Stimulated activated CD4-positive, alpha-beta T cell treated with anti-CD3 and anti-CD28 coated beads, TNF-alpha, amount 100 ng/mL, for 1 hour (primary cell): Measurements from ENCODE around the gene ITGB7.
"Not testable (repeated sequence)": the region's sequence is repeated elsewhere in the genome, so short reads cannot be mapped to it uniquely, and the experiment has no call there.

Experiments used
- DNase-seq, 3 donors: peaks; one replicate each; pipeline ENCODE4 v3.0.0-alpha.2; 2020; ENCODE audit warnings: low read depth in 3 of 3, low spot score in 1 of 3

The ITGB7 gene

DNA sequence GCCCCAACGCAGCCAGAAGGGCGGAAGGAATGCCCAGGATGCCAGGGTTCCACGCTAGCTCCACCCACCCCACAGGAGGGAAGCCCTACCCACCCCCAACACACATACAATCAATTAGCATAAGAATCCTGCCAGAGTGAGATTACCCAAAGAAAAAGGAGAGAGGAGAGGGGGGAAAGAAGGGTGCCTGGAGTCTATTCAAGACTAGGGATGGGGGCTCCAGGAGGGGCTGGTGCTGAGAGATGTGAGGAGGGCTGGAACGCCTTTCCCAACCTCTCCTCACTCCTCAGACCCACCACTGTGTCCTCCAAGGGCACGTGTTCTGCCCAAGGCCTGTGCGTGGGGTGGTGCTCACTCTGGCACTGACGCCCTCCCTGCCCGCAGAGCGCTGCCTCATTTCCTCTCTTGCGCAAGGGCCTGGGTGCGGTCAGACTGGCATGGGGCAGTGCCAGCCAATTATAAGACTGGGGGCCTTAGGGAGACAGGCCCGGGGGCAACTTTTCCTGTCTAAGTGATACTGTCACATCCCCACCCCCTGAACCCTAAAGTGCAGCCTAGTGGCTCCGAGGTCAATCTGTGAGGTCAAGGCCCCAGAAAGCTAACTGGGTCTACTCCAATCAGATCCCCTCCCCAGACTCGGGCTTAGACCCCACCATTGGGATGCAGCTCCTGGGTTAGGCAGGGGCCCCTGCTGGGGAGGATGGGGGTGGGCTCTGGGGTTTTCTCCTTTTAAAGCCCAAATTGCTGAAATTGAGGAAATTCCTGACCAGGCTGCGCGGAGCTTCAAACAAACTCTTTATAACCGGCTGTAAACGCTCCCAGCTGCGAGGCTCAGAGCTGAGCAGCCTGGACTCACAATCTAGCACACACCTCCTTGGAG is 10.2 kb upstream of the ITGB7 start:
- DNase-seq = no peak

- no peak for DNase-seq
Observed at GRCh38 chr12:53215497-53215896, 8.4 kb upstream of the ITGB7 start.

DNA sequence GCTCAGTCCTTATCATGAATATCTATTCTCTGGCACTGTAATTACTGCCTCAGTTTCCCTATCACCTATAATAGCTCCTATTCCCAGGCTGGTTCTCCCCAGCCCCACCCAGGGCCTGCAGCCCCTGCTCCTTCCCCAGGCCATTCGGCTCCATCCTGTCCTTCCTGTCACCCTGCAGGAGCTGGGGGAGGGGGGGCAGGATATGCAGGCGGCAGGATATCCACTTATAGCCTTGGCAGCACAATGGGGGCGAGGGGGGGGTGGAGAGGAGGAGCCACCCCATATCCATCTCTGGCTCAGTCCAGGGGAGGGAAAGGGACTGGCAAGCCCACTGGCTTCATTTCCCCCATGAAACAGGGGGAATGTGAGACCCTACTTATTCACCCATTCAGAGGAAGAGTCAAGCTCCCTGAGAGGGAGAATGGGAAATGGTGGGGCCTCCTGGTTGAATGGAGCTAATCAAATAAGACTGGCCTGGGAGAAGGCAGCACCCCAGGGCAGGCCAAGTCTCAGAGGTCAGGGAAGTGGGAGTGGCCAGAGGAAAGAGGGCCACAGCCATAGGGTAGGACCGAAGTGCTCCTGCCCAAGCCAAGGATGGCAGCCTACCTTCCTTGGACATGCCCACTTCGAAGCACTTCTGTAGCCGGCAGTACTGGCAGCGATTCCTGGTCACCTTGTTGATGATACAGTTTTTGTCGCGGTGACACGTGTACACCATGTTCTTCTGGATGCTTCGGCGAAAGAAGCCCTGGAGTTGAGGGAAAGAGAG is 7.8 kb upstream of the ITGB7 start:
- DNase-seq = no peak

DNA sequence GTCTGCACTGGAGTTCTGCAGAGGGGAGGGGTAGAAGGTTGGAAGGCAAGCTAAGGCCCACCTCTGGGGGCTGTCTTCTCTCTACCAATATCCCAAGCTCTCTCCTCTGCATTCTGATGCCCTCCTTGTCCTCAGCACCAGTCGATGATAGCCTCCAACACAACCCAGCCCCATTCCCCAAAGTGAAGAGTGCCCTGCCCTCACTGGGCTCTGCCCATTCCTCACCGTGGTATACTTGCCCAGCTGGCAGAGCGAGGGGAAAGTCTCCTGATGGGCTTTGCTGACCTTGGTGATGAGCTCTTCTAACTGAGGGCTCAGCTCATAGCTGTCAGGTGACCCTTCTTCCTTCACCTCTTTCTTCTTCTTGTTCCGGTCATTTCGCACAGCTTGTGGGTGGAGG is 7.2 kb upstream of the ITGB7 start:
- no peak for DNase-seq

DNA sequence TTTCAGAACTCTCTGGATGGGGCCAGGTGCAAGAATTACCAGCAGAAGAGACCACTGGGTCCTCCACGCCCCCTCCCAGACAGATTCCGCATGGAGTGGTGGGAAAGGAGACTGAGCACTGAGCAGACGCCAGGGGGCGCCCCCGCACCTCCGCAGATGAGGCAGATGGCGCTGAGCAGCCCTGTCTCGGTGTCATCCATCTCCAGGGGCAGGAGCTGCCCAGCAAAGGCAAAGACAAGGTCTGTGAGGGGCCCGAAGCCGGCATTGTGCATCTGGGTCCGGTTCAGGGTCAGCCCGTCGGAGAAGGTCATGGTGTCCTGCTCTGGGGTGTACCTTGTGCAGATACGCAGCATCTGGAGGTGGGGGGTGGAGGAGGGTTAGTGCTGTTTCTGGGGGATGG is 6.3 kb upstream of the ITGB7 start:
- DNase-seq = peak; percentile 64 to 82 (median 76)

DNA sequence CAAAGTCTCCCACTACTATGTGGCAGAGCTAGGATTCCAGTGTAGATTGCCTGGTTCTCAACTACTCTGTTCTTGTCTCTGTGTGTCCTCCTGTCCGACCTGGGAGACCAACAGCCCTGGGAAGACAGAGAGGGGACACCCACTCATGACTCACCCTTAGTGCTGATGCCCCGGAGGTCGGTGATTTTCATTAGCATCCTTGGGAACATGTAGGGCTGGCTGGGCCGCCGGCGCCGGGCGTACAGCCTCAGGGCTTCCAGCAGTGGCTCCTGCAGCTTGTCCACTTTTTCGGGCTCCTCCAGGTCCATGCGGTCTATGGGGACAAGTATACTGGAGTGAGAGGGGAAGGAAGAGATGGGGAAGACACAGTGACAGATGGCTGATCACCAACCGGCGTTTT is 5.9 kb upstream of the ITGB7 start:
- DNase-seq = no peak

DNA sequence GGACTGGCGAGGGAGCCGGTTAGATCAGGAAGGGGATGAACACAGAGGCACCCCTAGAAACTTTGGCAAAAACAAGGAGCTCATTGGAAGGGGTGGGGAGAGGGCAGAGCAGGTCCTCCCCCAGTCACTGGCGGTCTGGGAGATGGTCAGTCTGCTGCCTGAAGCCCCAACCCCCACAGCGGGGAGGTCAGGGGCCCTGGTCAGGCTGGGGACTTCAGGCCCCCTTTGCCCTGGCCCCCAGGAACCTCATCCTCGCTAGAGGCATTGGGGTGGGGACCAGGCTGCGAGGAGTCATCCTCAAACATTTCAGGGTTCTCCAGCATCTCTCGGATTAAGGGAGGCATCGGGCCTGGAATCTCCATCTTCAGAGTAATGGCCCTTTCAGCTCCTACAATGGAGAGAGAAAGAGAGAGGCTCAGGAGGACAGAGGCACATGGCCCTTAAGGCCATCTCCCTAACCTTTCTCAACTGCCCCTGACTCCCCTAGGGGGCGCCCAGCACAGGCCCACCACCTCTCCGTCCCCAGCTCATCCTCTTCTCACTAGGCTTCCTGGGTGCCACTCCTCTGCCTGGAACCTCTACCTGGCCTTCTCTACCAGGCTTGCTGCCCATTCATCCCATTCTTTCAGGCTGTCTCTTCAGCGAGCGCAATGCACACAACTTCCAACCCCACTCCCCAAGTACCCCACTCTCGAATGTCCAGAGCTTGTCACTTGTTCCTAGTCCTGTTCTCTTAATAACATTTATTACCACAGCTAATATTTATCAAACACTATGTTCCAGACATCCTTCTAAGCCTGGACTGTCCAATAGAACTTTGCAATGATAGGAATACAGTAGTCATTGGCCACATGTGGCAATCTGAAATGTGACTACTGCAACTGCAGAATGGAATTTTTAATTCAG is 4.7 kb upstream of the ITGB7 start:
- DNase-seq = no peak

DNA sequence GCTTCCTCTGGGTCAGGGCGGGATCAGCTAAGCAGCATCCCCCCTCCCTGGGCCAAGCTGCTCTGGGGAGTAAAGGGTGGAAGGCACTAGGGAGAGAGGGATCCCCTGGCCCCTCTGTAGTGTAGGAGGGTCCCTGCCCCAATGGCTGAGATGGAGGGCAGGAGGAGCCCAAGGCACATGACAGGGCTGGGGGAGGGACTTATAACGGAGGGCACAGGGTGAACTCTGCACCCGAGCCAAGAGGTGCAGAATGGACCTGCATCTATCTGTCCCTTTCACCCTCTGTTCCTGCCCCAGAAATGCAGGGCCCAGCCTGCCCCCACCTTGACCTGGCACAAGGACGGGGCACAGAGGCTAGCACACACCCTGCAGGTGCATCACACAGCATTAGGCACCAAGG is 3.8 kb upstream of the ITGB7 start:
- no peak for DNase-seq

DNA sequence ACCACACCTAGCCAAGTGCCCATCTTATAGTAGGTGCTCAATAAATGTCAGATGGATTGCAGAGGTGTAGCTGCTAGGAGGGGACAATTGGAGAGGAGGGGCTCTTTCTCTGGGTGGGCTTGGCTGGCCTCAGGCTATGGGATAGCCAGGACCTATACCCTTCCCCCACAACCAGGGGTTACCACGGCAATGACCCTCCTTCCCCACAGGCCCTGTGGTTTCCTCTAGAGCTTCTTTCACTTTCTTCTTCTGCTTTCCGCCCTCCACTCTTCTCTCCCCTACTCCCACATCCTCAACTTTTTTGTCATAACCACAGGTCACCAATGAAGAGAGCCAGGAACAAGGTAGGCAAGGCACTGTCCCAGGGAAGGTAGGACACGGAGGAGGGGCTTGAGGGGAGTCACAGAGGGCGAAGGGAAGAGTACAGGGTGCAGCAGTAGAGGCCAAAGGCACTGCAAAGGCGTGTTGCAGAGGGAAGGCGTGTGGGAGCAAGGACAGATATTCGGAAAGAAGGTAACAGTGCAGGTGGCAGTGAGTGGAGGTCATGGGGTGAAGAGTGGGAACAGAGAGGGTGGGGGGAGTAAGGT is 1.9 kb upstream of the ITGB7 start:
- no peak for DNase-seq

GRCh38 chr12:53208435-53208834 is 1.4 kb upstream of the ITGB7 start:
- DNase-seq = no peak

GRCh38 chr12:53205747-53206419 is 1.2 kb downstream of the ITGB7 start:
- peak in 1 of 3 donors; percentile 17 for DNase-seq

DNA sequence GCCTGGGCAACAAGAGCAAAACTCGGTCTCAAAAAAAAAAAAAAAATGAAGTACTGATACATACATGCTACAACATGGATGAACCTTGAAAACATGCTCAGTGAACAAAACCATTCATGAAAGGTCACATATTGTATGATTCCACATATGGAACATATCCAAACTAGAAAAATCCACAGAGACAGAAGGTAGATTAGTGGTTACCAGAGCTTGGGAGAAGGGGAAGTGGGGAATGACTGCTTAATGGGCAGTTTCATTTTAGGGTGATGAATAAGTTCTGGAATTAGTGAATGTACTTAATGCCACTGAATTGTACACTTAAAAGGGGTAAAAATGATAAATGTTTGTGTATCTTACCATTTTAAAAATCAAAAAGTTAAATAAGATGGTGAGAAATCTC is 2.7 kb downstream of the ITGB7 start:
- DNase-seq = no peak

- DNase-seq = not testable (repeated sequence)
Observed at GRCh38 chr12:53202316-53202715, 4.7 kb downstream of the ITGB7 start.

DNA sequence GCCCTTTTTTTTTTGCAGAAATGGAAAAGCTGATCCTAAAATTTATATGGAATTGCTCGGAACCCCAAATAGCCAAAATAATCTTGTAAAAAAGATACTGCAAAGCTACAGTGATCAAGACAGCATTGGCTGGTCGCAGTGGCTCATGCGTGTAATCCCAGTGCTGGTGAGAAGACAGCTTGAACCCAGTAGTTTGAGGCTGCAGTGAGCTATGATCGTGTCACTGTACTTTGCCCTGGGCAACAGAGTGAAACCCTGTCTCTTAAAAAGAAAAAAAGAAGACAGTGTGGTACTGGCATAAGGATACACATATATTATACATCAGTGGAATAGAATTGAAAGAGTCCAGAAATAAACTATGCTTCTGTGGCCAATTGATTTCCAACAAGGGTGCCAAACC is 5.4 kb downstream of the ITGB7 start:
- no peak for DNase-seq

DNA sequence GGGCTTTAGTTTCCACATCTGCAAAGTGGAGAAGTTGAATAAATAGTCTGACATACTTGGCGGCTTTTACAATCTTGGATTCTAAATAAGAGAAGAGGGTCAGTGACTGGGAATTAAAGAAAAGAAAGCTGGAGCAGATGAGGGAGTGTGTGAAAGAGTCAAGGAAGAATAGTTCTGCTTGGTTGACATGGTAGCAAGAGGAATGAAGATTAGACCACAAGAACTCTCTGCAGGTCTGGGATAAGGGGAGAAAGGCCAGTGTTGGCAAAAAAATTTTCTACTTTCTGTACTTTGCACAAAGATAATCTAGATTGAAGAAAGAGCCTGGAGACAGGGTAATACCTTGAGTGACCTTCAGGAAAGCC is 5.9 kb downstream of the ITGB7 start:
- DNase-seq = no peak

- DNase-seq = no peak
Observed at GRCh38 chr12:53200458-53201176, 6.4 kb downstream of the ITGB7 start.

DNA sequence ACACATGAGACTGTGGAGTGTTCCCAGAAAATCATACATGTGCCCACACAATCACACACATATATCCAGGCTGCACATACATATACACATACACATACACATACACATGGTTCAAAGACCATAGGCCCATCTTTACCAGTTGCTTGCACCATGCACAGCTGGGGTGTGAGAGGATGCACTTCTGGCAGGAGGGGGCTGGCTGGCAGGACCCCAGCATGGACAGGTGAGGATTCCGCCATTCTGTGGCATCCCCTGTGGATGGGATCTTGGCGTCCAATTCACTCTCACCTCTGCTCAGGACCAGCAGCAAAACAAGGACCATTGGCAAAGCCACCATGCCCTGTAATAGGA is 7.0 kb downstream of the ITGB7 start:
- DNase-seq = no peak

GRCh38 chr12:53199700-53200099 is 7.4 kb downstream of the ITGB7 start:
- DNase-seq = no peak

DNA sequence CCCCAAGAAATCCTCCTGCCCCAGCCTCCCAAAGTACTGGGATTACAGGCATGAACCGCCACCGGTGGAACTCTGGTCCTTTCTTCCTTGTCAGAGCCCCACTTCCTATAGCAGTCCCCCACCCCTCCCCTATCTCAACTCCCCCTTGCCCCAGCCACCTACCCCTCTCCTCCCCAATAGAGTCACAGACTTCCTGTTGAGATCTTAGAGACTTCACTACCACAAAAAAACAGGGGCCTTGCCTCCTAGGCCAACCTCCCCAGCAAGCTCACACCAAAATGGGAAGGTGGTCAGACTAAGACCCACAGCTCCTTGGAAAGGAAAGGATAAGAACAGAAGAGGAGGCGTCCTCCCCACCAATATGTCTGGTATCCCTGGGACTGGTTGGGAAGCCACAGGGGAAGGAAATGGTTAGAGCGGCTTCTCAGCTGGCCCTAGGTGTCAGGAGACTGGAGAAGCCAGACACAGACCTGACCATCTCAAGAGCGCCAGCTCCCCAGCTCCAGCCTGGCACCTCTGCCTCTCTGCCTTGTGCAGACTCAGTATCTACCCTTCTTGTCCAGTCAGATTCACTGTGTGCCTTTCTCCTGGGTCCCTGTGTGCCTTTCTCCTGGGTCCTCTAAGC is 8.5 kb downstream of the ITGB7 start:
- no peak for DNase-seq
